GM13977 (cell line): Measurements from ENCODE around the gene NAPA.

ENCODE experiments used
- DNase-seq: peaks from one replicate; pipeline ENCODE4 v3.0.0; 2012; ENCODE audit warnings: low spot score
- in situ Hi-C: fragments of 300-500 bp; cut with MboI; formaldehyde crosslinking; loops from one replicate; pipeline ENCODE4 v1.12.0; 2022; ENCODE audit warnings: low sequenced_read_pairs, low pct_unique_long_range_greater_than_20kb, mixed read lengths, inconsistent platforms; ENCODE audit not compliant: unreplicated experiment
- TF ChIP-seq, protein P1 (sequence below): IDR thresholded peaks from 2 replicates; pipeline ENCODE4 v1.5.1; 2012; ENCODE audit warnings: mild to moderate bottlenecking, control low read depth; ENCODE audit not compliant: insufficient read depth; ENCODE audit errors: extremely low read depth, missing control alignments

The NAPA gene

DNA sequence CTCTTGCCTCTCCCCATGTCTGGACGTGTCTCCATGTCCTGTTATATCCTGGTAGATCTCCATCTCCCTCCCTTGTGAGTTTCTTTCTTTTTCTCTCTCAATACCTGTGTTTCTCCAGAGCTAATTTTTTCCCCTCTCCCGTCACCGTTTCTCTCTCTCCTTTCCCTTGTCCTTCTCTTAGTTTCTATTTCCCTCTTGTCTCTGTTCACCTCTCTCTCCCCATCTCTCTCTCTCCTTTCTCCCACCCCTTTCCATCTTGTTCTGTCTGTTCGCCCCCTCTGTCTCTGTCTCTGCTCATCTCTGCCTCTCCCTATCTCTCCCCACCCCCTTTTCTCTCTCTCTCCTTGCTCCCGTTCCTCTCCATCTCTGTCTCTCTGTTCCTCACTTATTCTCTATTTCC, 56.2 kb downstream of the NAPA start:
- TF ChIP-seq, protein P1, sequence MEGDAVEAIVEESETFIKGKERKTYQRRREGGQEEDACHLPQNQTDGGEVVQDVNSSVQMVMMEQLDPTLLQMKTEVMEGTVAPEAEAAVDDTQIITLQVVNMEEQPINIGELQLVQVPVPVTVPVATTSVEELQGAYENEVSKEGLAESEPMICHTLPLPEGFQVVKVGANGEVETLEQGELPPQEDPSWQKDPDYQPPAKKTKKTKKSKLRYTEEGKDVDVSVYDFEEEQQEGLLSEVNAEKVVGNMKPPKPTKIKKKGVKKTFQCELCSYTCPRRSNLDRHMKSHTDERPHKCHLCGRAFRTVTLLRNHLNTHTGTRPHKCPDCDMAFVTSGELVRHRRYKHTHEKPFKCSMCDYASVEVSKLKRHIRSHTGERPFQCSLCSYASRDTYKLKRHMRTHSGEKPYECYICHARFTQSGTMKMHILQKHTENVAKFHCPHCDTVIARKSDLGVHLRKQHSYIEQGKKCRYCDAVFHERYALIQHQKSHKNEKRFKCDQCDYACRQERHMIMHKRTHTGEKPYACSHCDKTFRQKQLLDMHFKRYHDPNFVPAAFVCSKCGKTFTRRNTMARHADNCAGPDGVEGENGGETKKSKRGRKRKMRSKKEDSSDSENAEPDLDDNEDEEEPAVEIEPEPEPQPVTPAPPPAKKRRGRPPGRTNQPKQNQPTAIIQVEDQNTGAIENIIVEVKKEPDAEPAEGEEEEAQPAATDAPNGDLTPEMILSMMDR, result no peak
- in situ Hi-C loops, result no loop called here

DNA sequence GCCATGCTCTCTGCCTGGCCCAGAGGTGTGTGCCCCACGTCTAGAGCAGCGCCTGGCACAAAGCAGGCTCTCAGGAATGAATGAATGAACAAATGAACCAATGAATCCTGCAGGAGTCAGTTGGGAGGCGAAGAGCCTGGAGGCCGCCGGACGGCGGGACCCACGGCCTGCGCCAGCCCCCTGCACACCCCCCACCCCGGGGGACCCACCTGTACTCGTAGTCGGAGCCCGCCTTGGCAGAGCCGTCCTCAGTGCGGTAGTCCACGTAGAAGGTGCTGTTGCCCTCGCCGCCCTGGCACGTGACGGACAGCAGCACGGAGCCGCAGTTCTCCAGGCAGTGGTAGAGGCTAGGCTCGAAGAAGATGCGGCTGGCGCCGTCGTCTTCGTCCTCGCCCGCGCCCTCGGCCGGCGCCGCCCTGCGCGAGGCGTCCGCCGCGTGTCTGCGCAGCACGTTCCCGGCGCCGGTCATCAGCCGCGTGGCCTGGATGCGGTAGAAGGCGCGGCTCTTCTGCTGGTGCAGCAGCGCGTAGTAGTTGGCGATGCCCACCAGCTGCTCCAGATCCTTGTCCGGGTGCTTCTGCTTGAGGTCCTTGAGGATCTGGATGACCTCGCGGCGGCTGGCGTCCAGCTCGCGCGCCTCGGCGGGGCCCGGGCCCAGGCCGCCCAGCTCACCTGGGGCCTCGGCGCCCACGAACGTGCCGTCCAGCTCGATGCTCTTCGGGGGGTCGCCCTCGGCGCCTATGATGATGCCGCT, 58.0 kb downstream of the NAPA start:
- in situ Hi-C loops, result no loop called here
- TF ChIP-seq, protein P1, result no peak
- DNase-seq, result no peak

More for the DNA sequence above, 56.2 kb downstream of the NAPA start:
- DNase-seq, result no peak

DNA sequence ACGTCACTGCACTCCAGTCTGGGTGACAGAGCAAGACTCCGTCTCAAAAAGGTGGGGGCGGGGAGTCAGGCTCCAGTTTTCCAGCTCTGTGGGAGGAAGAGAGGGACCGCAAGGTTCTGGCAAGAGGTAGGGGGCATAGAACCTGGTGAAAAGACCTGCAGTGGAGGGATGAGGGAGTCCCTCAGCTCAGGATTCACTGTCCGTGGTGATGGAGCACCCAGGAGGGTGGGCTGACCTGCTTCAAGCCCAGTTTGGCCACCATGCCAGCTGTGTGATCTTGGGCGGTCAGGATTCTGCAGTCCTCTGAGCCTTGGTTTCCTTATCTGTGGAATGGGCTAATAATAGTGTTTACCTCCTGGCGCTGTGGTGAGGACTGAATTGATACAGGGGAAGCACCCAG, 64.4 kb downstream of the NAPA start:
- no peak for DNase-seq
- TF ChIP-seq, protein P1, result no peak
- in situ Hi-C loops, result no loop called here

DNA sequence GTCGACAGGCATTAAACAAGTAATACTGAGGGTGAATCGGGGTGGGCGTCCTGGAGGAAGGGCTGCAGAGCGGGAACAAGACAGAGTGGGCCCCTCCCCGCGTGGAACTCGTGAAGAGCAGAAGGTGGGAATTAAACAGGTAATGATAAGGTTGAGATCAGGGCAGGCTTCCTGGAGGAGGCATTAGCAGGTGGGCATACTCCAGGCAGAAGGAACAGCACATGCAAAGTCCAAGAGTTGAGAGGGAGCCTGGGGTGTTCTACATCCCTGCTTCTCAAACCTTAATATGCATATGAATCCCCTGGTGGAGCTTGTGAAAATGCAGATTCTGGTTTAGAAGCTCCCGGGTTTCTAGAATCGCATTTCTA, 66.5 kb downstream of the NAPA start:
- TF ChIP-seq, protein P1, result no peak
- in situ Hi-C loops, result no loop called here
- no peak for DNase-seq

DNA sequence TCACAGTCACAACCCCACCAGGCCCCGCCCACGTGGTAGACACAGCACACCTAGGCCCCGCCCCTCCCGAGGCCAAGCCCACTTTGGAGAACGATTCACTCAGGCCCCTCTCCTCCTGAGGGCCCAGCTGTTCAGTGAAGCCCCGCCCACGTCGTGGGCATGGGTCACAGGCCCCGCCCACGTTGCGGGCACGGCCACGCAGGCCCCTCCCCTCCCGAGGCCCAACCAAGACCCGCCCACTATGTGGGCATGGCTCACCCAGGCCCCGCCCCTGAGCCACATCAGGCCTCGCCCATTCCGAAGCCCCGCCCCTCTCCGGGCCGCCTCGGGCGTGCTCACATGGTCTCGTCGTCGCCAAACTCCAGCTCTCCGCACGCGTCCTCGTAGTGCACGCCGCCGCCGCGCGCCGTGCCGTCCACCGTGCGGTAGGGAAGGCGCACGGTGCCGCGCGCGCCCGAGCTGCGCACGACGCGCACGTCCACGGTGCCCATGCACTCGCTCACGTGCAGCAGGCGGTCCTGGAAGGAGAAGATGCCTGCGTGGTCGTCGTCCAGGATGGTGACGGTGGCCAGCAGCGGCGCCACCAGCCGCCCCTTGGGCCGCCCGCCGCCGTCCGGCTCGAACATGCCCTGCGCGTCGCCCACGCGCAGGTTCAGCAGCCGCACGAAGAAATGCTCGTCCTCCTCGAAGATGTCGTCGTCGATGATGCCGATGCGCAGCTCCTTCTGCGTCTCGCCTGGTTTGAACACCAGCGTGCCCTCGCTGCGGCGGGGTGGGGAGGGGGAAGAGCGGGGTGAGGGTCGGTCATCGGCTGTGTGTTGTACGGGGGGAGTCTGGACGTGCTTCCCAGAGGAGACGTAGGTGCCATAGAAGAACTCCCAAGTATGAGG, 67.1 kb downstream of the NAPA start:
- in situ Hi-C loops, result no loop called here
- no peak for DNase-seq
- TF ChIP-seq, protein P1, result no peak

DNA sequence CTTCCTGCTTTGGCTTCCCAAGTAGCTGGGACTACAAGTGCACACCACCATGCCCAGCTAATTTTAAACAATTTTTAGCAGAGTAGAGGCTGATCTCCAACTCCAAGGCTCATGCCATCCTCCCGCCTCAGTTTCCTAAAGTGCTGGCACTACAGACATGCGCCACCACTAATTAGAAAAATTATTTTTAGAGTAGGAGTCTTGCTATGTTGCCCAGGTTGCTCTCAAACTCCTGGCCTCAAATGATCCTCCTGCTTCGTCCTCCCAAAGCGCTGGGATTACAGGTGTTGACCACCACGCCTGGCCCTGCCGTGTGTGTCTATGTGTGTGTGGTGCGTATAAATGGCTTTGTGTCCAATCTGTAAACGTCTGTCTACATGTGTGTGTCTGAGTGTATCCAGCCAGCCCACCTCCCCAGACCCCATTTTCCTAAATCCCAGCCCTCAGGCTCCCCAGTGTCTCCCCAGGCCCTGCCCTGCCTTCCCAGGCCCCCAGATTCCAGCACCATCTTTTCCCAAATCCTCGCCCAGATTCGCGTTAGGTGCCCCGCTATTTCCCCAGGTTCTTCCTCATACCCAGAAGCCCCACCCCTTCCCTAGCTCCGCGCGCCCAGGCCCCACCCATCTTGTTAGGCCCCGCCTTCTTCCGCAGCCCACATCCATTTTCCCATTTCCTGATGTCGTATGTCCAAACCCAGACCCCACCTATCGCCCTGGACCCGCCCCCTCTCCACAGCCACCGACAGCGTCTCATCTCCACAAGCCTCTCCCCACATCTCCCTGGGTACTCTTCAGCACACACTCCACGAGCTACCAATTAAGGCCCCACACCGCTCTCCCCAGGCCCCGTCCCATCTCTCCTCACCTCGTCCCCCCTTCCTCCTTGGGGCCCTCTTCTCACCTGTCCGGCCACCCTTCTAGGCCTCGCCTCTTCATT, 68.1 kb downstream of the NAPA start:
- in situ Hi-C loops, result no loop called here
- no peak for DNase-seq
- TF ChIP-seq, protein P1, result no peak
